Chondrocyte (in vitro differentiated cells): ENCODE data around the gene DFFB. TPM values are rescaled to one million over a fixed set of nuclear protein-coding genes. Genes with fewer than 3 reads are reported as not detected.

Experiments used
- DNase-seq: peaks from one replicate; pipeline ENCODE4 v3.0.0; 2021; ENCODE audit warnings: mixed read lengths, low spot score
- H3K27ac Mint-ChIP-seq: one replicate; pipeline ENCODE4 v1.8.0; 2021; ENCODE audit warnings: mild to moderate bottlenecking, moderate library complexity, mixed read lengths; ENCODE audit not compliant: unreplicated experiment
- H3K27me3 Mint-ChIP-seq: 2 replicates; pipeline ENCODE4 v1.8.0; 2021; ENCODE audit warnings: low read depth, mixed read lengths
- H3K36me3 Mint-ChIP-seq: 2 replicates; pipeline ENCODE4 v1.8.0; 2021; ENCODE audit warnings: low read depth, mixed read lengths
- H3K4me1 Mint-ChIP-seq: 2 replicates; pipeline ENCODE4 v1.8.0; 2021; ENCODE audit warnings: low read depth, mild to moderate bottlenecking, mixed read lengths
- H3K4me3 Mint-ChIP-seq: one replicate; pipeline ENCODE4 v1.8.0; 2021; ENCODE audit warnings: mild to moderate bottlenecking, moderate library complexity, mixed read lengths; ENCODE audit not compliant: unreplicated experiment
- H3K9me3 Mint-ChIP-seq: 2 replicates; pipeline ENCODE4 v1.8.0; 2021; ENCODE audit warnings: low read depth, mixed read lengths
- CTCF ChIP-seq: fragments of 200-600 bp; sonication (generic); IDR thresholded peaks from 2 replicates; pipeline ENCODE4 v1.5.0; 2021; ENCODE audit warnings: antibody characterized with exemption, mild to moderate bottlenecking, moderate library complexity
- total RNA-seq: library from RNA; stranded (reverse); gene quantifications from 3 replicates; pipeline ENCODE4 v1.2.1, GENCODE V29; 2021

Gene DFFB
- total RNA-seq, 1 donor from 2014 or later, result 8.2 TPM

- H3K4me1 Mint-ChIP-seq, result no peaks in the 10 kb centered on the region
- peak; percentile 33 for DNase-seq
- H3K9me3 Mint-ChIP-seq, result no peaks in the 10 kb centered on the region
- H3K27ac Mint-ChIP-seq, result no peak overlapping the region
- H3K36me3 Mint-ChIP-seq, result peaks cover 28% of the 10 kb centered on the region
- no peak for TF ChIP-seq CTCF
- H3K27me3 Mint-ChIP-seq, result no peaks in the 10 kb centered on the region
- no peak overlapping the region for H3K4me3 Mint-ChIP-seq
These were observed 10.2 kb upstream of the DFFB start for GRCh38 chr1:3847081-3847480.

GRCh38 chr1:3850857-3851256 is 6.4 kb upstream of the DFFB start:
- no peak overlapping the region for H3K4me3 Mint-ChIP-seq
- peaks cover 23% of the 10 kb centered on the region for H3K36me3 Mint-ChIP-seq
- no peaks in the 10 kb centered on the region for H3K27me3 Mint-ChIP-seq
- H3K4me1 Mint-ChIP-seq, result peaks cover 7% of the 10 kb centered on the region
- no peaks in the 10 kb centered on the region for H3K9me3 Mint-ChIP-seq
- H3K27ac Mint-ChIP-seq, result no peak overlapping the region
- DNase-seq, result peak; percentile 63
- TF ChIP-seq CTCF, result no peak

GRCh38 chr1:3851292-3851691 is 6.0 kb upstream of the DFFB start:
- Mint-ChIP-seq H3K9me3 (no peaks in the 10 kb centered on the region), H3K4me1 (peaks cover 11% of the 10 kb centered on the region), H3K27me3 (no peaks in the 10 kb centered on the region), H3K36me3 (peaks cover 23% of the 10 kb centered on the region), H3K27ac (no peak overlapping the region), H3K4me3 (no peak overlapping the region)
- TF ChIP-seq CTCF, result no peak
- DNase-seq, result peak; percentile 17

- no peaks in the 10 kb centered on the region for H3K9me3 Mint-ChIP-seq
These were observed 5.2 kb upstream of the DFFB start for GRCh38 chr1:3852091-3852490.

GRCh38 chr1:3852711-3853485 is 4.4 kb upstream of the DFFB start:
- Mint-ChIP-seq H3K36me3 (peaks cover 12% of the 10 kb centered on the region), H3K4me3 (no peak overlapping the region), H3K9me3 (no peaks in the 10 kb centered on the region), H3K4me1 (peaks cover 16% of the 10 kb centered on the region), H3K27ac (no peak overlapping the region), H3K27me3 (no peaks in the 10 kb centered on the region)
- no peak for DNase-seq
- TF ChIP-seq CTCF, result no peak

More at GRCh38 chr1:3852091-3852490, 5.2 kb upstream of the DFFB start:
- Mint-ChIP-seq H3K4me3 (no peak overlapping the region), H3K27ac (no peak overlapping the region), H3K4me1 (peaks cover 13% of the 10 kb centered on the region), H3K27me3 (no peaks in the 10 kb centered on the region), H3K36me3 (peaks cover 18% of the 10 kb centered on the region)
- DNase-seq, result no peak
- TF ChIP-seq CTCF, result no peak
